Psoas muscle (tissue), 8 donors: Measurements from ENCODE around the gene BMPR1A. TPM values are rescaled to one million over a fixed set of nuclear protein-coding genes. Genes with fewer than 3 reads are reported as not detected.

Experiments
- ATAC-seq, 4 donors: fragments of 200-7000 bp; cut with Tn5 transposase; one replicate each; pipeline ENCODE4 v1.9.1; 2020; ENCODE audit warnings: moderate library complexity in 3 of 4, mild to moderate bottlenecking in 2 of 4
- DNase-seq, 2 donors: peaks; one replicate each; pipeline ENCODE4 v3.0.0-alpha.2; 2020
- H3K27ac ChIP-seq: fragments of 200-600 bp; one replicate; pipeline ENCODE4 v1.8.0; 2022
- H3K27me3 ChIP-seq, 3 donors: fragments of 200-600 bp in 1 of 3; one replicate each; pipeline versions ENCODE4 v1.6.1 to v1.8.0; 2013 to 2022; ENCODE audit warnings: low read length in 2 of 3, mild to moderate bottlenecking in 2 of 3, moderate library complexity in 1 of 3; ENCODE audit not compliant: insufficient read depth in 3 of 3
- H3K36me3 ChIP-seq, 2 donors: fragments of 200-600 bp in 1 of 2; one replicate each; pipeline versions ENCODE4 v1.6.1 to v1.8.0; 2013 to 2022; ENCODE audit warnings: low read depth in 1 of 2, mild to moderate bottlenecking in 1 of 2, moderate library complexity in 1 of 2; ENCODE audit not compliant: insufficient read depth in 1 of 2
- H3K4me1 ChIP-seq: fragments of 200-600 bp; one replicate; pipeline ENCODE4 v1.8.0; 2022
- H3K4me3 ChIP-seq: fragments of 200-600 bp; one replicate; pipeline ENCODE4 v1.8.0; 2022; ENCODE audit warnings: mild to moderate bottlenecking
- H3K9me3 ChIP-seq: fragments of 200-600 bp; one replicate; pipeline ENCODE4 v1.8.0; 2022
- WGBS, 3 donors: extraction: QIAGEN DNeasy Blood & Tissue Kit; methylation state at CpG; one replicate each; pipeline versions ENCODE4 v1.1.6 to v1.1.7; 2013; 5-methylcytosine and 5-hydroxymethylcytosine counted together
- intact Hi-C, 2 donors: fragments of 100-400 bp; cut with DNase I; formaldehyde crosslinking; loops; one replicate each; pipeline versions ENCODE4 v1.11.0 to v1.14.2; 2022
- polyA plus RNA-seq, 3 donors: library from polyadenylated mRNA; stranded (reverse); fragments of 200-250 nt; gene quantifications; one replicate each; pipeline ENCODE4 v1.2.3, GENCODE V29; 2013
- total RNA-seq, 4 donors: library from RNA; stranded (reverse); fragmentation: NEBNext Ultra II Directional in 2 of 4; extraction: Animal tissue kit (Norgen Biotek cat#: 25700) in 2 of 4; gene quantifications; one replicate each; pipeline versions ENCODE4 v1.2.1 to v1.2.4, GENCODE V29; 2021 to 2023
- TF ChIP-seq, protein P1 (sequence below): fragments of 200-600 bp; IDR thresholded peaks from one replicate; pipeline ENCODE4 v1.8.0; 2022; ENCODE audit warnings: antibody characterized with exemption
- donor health status: healthy with polysubstance abuse.
- donor health status: DM: no; HTN: no; CAD: no; lungs with moderate emphysema.
- donor health status: Bipolar disorder and iron deficiency.
- donor health status: healthy.
- donor health status: DM: yes; HTN: yes; CAD: no.
- donor health status: DM: no; HTN: no; CAD: no.
- donor health status: DM: no; HTN: no; CAD: no.
- donor health status: DM: yes; HTN: yes; CAD: no.

The BMPR1A gene
- total and polyA plus RNA-seq, 7 donors, result 4.6 to 30.0 (median 22.7) TPM

DNA sequence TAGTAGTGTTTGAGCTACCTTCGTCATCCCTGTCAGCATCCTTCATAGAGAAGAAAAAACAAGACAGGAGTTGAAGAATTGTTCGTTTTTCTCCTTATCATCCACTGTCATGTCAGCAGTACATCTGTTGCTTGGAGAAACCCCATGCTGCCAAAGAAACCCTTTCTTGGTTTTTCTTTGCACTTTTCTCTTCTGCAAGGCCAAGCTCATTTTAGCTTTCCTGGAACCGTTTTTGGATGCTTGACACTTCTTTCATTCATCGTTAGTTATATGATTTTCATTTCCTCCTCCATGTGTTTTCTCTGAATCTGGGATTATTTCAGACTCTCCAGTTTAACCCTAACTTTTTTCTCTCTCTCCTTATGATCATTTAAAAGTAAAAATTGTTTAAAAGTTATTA is 142.1 kb downstream of the BMPR1A start:
- Histone ChIP-seq H3K27me3 (no peaks in the 10 kb centered on the region), H3K4me1 (peaks cover 21% of the 10 kb centered on the region), H3K4me3 (no peak overlapping the region), H3K27ac (no peak overlapping the region), H3K36me3 (peaks cover 0 to 6% of the 10 kb centered on the region in 2 donors), H3K9me3 (no peaks in the 10 kb centered on the region)
- no peak for ATAC-seq
- DNase-seq, result no peak
- intact Hi-C loops, result loop anchor here (2.0 to 5.0 kb wide), 2 partner anchors 188 to 206 kb away; no protein-coding TSS in a partner anchor
- WGBS, 3 donors, result 65 to 67% (median 66%) methylated on average over 4 of the region's 4 CpGs
- TF ChIP-seq, protein P1, sequence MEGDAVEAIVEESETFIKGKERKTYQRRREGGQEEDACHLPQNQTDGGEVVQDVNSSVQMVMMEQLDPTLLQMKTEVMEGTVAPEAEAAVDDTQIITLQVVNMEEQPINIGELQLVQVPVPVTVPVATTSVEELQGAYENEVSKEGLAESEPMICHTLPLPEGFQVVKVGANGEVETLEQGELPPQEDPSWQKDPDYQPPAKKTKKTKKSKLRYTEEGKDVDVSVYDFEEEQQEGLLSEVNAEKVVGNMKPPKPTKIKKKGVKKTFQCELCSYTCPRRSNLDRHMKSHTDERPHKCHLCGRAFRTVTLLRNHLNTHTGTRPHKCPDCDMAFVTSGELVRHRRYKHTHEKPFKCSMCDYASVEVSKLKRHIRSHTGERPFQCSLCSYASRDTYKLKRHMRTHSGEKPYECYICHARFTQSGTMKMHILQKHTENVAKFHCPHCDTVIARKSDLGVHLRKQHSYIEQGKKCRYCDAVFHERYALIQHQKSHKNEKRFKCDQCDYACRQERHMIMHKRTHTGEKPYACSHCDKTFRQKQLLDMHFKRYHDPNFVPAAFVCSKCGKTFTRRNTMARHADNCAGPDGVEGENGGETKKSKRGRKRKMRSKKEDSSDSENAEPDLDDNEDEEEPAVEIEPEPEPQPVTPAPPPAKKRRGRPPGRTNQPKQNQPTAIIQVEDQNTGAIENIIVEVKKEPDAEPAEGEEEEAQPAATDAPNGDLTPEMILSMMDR, result no peak

DNA sequence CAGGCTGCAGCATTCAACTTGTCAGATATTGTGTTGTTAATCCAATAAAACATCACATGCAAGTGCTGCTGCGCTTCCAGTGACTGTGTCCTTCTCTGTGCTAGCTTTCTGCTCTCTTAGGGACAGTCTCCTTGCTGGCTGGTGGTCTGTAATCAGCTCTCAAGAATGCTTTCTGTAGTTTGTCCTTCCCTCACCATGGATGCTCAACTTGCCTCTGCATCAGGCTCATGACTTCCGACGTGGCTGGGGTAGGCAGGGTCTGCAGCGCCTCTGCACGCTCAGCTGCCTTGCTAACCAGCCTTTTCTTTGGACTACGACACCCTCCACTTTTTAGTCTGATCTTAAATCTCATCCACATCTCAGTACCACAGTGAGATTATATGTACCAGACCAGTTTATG is 142.7 kb downstream of the BMPR1A start:
- H3K4me3 ChIP-seq, result no peak overlapping the region
- H3K27ac ChIP-seq, result no peak overlapping the region
- H3K9me3 ChIP-seq, result no peaks in the 10 kb centered on the region
- H3K4me1 ChIP-seq, result peaks cover 21% of the 10 kb centered on the region
- intact Hi-C loops, result loop anchor here (2.0 to 5.0 kb wide), 2 partner anchors 188 to 207 kb away; no protein-coding TSS in a partner anchor
- TF ChIP-seq, protein P1, result no peak
- H3K36me3 ChIP-seq, result peaks cover 0 to 6% of the 10 kb centered on the region in 2 donors
- ATAC-seq (no peak), DNase-seq (no peak)
- 61 to 68% (median 64%) methylated on average over 6 of the region's 6 CpGs for WGBS, 3 donors
- no peaks in the 10 kb centered on the region for H3K27me3 ChIP-seq

DNA sequence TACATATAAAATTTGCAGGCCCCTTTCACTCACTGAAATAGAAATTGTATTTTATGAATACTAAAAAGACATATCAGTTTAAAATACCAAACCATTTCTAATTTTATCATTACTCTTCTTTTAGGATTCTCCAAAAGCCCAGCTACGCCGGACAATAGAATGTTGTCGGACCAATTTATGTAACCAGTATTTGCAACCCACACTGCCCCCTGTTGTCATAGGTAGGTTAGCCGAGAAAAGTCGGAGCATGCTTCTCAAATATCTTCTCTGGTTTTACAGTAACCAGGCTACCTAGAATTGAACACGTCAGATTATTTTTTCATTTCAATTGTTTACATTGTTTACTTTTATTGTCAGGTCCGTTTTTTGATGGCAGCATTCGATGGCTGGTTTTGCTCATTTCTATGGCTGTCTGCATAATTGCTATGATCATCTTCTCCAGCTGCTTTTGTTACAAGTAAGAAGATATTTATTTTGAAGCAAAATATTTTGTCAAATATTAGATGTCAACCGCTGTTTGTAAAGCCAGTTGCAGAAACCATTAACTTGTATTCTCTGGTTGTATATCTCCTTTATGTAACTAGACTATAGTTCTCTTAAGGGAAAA is 143.4 kb downstream of the BMPR1A start:
- TF ChIP-seq, protein P1, result peak; percentile 77
- H3K36me3 ChIP-seq, result peaks cover 0 to 12% of the 10 kb centered on the region in 2 donors
- ATAC-seq (peak; percentile 69 to 84 (median 72)), DNase-seq (peak in 1 of 2 donors; percentile 31)
- H3K9me3 ChIP-seq, result no peaks in the 10 kb centered on the region
- no peak overlapping the region for H3K27ac ChIP-seq
- H3K4me3 ChIP-seq, result no peak overlapping the region
- H3K4me1 ChIP-seq, result peaks cover 21% of the 10 kb centered on the region
- WGBS, 3 donors, result 11 to 20% (median 13%) methylated on average over 9 of the region's 9 CpGs
- H3K27me3 ChIP-seq, result no peaks in the 10 kb centered on the region
- intact Hi-C loops, result loop anchor here (2.0 to 5.0 kb wide), 2 partner anchors 189 to 207 kb away; no protein-coding TSS in a partner anchor

DNA sequence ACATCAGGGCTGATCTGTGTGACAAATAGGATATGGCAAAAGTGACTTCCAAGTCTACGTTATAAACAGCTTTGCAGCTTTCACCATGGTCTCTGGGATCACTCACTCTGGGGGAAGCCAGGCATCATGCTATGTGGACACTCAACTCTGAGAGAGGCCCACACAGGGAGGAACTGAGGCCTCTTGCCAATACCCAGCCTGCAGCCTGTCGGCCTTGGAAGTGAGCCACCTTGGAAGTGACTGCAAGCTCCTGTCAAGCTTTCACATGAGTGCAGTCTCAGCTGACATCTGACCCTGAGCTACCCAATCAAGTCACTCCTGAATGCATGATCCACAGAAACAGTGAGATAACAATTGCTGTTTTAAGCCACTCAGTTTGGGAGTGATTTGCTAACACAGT is 144.5 kb downstream of the BMPR1A start:
- Histone ChIP-seq H3K4me3 (no peak overlapping the region), H3K4me1 (peaks cover 21% of the 10 kb centered on the region), H3K27ac (peak overlapping the region; percentile 68), H3K27me3 (no peaks in the 10 kb centered on the region), H3K36me3 (peaks cover 0 to 16% of the 10 kb centered on the region in 2 donors), H3K9me3 (no peaks in the 10 kb centered on the region)
- peak; percentile 75 to 90 for DNase-seq
- peak; percentile 94 to 96 (median 94) for ATAC-seq
- TF ChIP-seq, protein P1, result no peak
- intact Hi-C loops, result loop anchor here in 1 of 2 donors (1.0 kb wide), 1 partner anchor 190 kb away; no protein-coding TSS in a partner anchor
- WGBS, 3 donors, result 12 to 21% (median 17%) methylated on average over 2 of the region's 2 CpGs
